Neural progenitor cell (in vitro differentiated cells): ENCODE results near the gene SERPINH1. TPM values are rescaled to one million over a fixed set of nuclear protein-coding genes. Genes with fewer than 3 reads are reported as not detected.

Source experiments
- DNase-seq: peaks from one replicate; pipeline ENCODE4 v3.0.0-alpha.2; 2016; ENCODE audit warnings: low spot score
- H2AFZ ChIP-seq: fragments of 200-600 bp; sonication (generic); replicated peaks from 2 replicates; pipeline ENCODE4 v1.6.1; 2016; ENCODE audit warnings: antibody characterized with exemption
- H3F3A ChIP-seq: fragments of 200-600 bp; sonication (generic); 2 replicates; pipeline ENCODE4 v1.6.1; 2016; ENCODE audit warnings: antibody characterized with exemption, low read depth
- H3K27ac ChIP-seq: fragments of 200-600 bp; sonication (generic); 2 replicates; pipeline ENCODE4 v1.5.1; 2016; ENCODE audit warnings: mild to moderate bottlenecking
- H3K27me3 ChIP-seq: fragments of 200-600 bp; sonication (generic); 2 replicates; pipeline ENCODE4 v1.6.1; 2016; ENCODE audit warnings: mild to moderate bottlenecking, moderate library complexity
- H3K36me3 ChIP-seq: fragments of 200-600 bp; sonication (generic); 2 replicates; pipeline ENCODE4 v1.5.1; 2016
- H3K4me1 ChIP-seq: fragments of 200-600 bp; sonication (generic); 2 replicates; pipeline ENCODE4 v1.6.1; 2016; ENCODE audit warnings: mixed run types
- H3K4me2 ChIP-seq: fragments of 200-600 bp; sonication (generic); 2 replicates; pipeline ENCODE4 v1.6.1; 2016
- H3K4me3 ChIP-seq: fragments of 200-600 bp; sonication (generic); 2 replicates; pipeline ENCODE4 v1.5.1; 2016
- H3K79me2 ChIP-seq: fragments of 200-600 bp; sonication (generic); 2 replicates; pipeline ENCODE4 v1.6.1; 2016; ENCODE audit warnings: low read depth
- H3K9ac ChIP-seq: fragments of 200-600 bp; sonication (generic); 2 replicates; pipeline ENCODE4 v1.6.1; 2016
- H3K9me3 ChIP-seq: fragments of 200-600 bp; sonication (generic); 2 replicates; pipeline ENCODE4 v1.5.1; 2016; ENCODE audit warnings: low read depth
- H4K20me1 ChIP-seq: fragments of 200-600 bp; sonication (generic); 2 replicates; pipeline ENCODE4 v1.6.1; 2016; ENCODE audit warnings: low read depth
- H3K27ac Mint-ChIP-seq: 3 replicates; pipeline ENCODE4 v1.8.0; 2021; ENCODE audit warnings: mixed read lengths
- H3K27me3 Mint-ChIP-seq: 2 replicates; pipeline ENCODE4 v1.8.0; 2022; ENCODE audit warnings: low read depth, mild to moderate bottlenecking, inconsistent platforms, moderate library complexity, mixed read lengths; ENCODE audit not compliant: insufficient read depth
- H3K36me3 Mint-ChIP-seq: 3 replicates; pipeline ENCODE4 v1.8.0; 2021; ENCODE audit warnings: mixed read lengths
- H3K4me1 Mint-ChIP-seq: 3 replicates; pipeline ENCODE4 v1.8.0; 2021; ENCODE audit warnings: mixed read lengths
- H3K4me3 Mint-ChIP-seq: 3 replicates; pipeline ENCODE4 v1.8.0; 2021; ENCODE audit warnings: mild to moderate bottlenecking, moderate library complexity, mixed read lengths
- H3K9me3 Mint-ChIP-seq: 3 replicates; pipeline ENCODE4 v1.8.0; 2020; ENCODE audit warnings: mixed read lengths
- CTCF ChIP-seq: fragments of 200-600 bp; sonication (generic); IDR thresholded peaks from 2 replicates; pipeline ENCODE4 v1.5.1; 2017; ENCODE audit warnings: antibody characterized with exemption, mild to moderate bottlenecking
- EZH2 ChIP-seq: fragments of 200-600 bp; sonication (generic); IDR thresholded peaks from 2 replicates; pipeline ENCODE4 v1.6.1; 2017; ENCODE audit warnings: antibody characterized with exemption, mild to moderate bottlenecking, moderate library complexity
- EZH2phosphoT487 ChIP-seq: fragments of 200-600 bp; sonication (generic); IDR thresholded peaks from 2 replicates; pipeline ENCODE4 v1.6.1; 2017; ENCODE audit warnings: antibody characterized with exemption
- total RNA-seq: library from RNA; depleted of rRNA; stranded (reverse); fragments of >200 nt; gene quantifications from 2 replicates; pipeline ENCODE4 v1.2.3, GENCODE V29; 2015; ENCODE audit warnings: low replicate concordance

SERPINH1 gene
- total RNA-seq, 1 donor from 2014 or later = 219 TPM

GRCh38 chr11:75533896-75534258 is 28.2 kb upstream of the SERPINH1 start:
- no peak overlapping the region for H3K4me2 ChIP-seq
- H3K27ac Mint-ChIP-seq = no peak overlapping the region
- no peaks in the 10 kb centered on the region for H3K36me3 Mint-ChIP-seq
- H3K27ac ChIP-seq = no peak overlapping the region
- H3K4me1 Mint-ChIP-seq = peaks cover 30% of the 10 kb centered on the region
- no peaks in the 10 kb centered on the region for H3K27me3 ChIP-seq
- H3K4me1 ChIP-seq = no peaks in the 10 kb centered on the region
- no peak overlapping the region for H3K4me3 ChIP-seq
- no peak for DNase-seq
- no peaks in the 10 kb centered on the region for H3K9me3 Mint-ChIP-seq
- no peaks in the 10 kb centered on the region for H3K36me3 ChIP-seq
- H3K4me3 Mint-ChIP-seq = no peak overlapping the region
- no peaks in the 10 kb centered on the region for H3K79me2 ChIP-seq
- no peaks in the 10 kb centered on the region for H4K20me1 ChIP-seq
- no peak overlapping the region for H2AFZ ChIP-seq
- H3K9me3 ChIP-seq = no peaks in the 10 kb centered on the region
- TF ChIP-seq EZH2 (no peak), CTCF (no peak), EZH2phosphoT487 (no peak)
- H3K27me3 Mint-ChIP-seq = peaks cover 7% of the 10 kb centered on the region
- no peaks in the 10 kb centered on the region for H3F3A ChIP-seq
- H3K9ac ChIP-seq = no peak overlapping the region

DNA sequence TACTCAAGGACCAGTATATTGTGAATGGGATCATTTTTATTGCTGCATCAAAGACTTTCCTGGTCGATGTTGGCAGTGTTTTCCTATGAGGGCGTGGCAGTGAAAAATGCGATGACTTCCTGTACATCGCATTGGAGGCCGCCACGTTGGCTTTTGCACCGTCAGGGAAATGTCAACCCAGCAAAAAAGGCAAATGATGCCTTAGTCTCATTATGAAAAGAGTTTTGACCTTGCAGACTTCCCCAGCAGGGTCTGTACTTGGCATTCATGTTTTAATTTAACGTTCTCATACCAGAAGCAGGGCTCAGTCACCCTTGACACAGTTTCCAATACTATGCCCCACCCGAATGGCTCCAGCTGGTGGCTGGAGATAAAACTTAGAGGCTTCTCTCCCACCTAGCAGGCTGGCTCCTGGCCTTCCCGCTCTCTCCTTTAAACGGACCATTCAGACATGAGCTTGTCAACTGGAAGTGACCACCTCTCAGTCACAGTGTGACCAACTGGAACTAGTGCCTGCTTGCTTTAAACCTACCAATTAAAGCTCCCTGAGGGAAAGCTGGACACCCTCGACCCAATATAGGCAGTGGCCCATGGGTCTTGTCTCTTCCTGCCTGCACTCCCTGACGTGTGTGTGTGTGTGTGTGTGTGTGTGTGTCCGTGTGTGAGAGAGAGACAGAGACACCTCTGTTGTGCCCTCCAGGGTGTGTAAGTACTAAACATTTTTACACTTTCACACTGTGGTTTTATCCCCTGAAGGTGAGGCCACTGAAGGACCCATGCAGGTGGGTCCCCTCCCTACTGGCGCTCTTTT is 27.6 kb upstream of the SERPINH1 start:
- TF ChIP-seq CTCF = no peak
- no peaks in the 10 kb centered on the region for H3K27me3 ChIP-seq
- Mint-ChIP-seq H3K36me3 (no peaks in the 10 kb centered on the region), H3K9me3 (no peaks in the 10 kb centered on the region), H3K4me1 (peaks cover 29% of the 10 kb centered on the region), H3K4me3 (no peak overlapping the region), H3K27ac (no peak overlapping the region), H3K27me3 (peaks cover 7% of the 10 kb centered on the region)
- no peak overlapping the region for H3K27ac ChIP-seq
- no peaks in the 10 kb centered on the region for H3K36me3 ChIP-seq
- no peaks in the 10 kb centered on the region for H3K9me3 ChIP-seq
- H4K20me1 ChIP-seq = no peaks in the 10 kb centered on the region
- no peaks in the 10 kb centered on the region for H3K4me1 ChIP-seq
- no peak overlapping the region for H3K4me3 ChIP-seq
- H3K9ac ChIP-seq = no peak overlapping the region
- no peaks in the 10 kb centered on the region for H3F3A ChIP-seq
- no peak for DNase-seq
- H2AFZ ChIP-seq = no peak overlapping the region
- H3K4me2 ChIP-seq = no peak overlapping the region
- no peaks in the 10 kb centered on the region for H3K79me2 ChIP-seq

- no peak overlapping the region for H3K4me3 Mint-ChIP-seq
- H2AFZ ChIP-seq = no peak overlapping the region
- H3F3A ChIP-seq = no peaks in the 10 kb centered on the region
- no peak overlapping the region for H3K4me3 ChIP-seq
- H3K9ac ChIP-seq = no peak overlapping the region
- TF ChIP-seq CTCF = no peak
- TF ChIP-seq EZH2phosphoT487 = no peak
- no peak for TF ChIP-seq EZH2
- H4K20me1 ChIP-seq = no peaks in the 10 kb centered on the region
- no peak overlapping the region for H3K27ac ChIP-seq
- peaks cover 34% of the 10 kb centered on the region for H3K4me1 Mint-ChIP-seq
- H3K4me2 ChIP-seq = no peak overlapping the region
- no peaks in the 10 kb centered on the region for H3K4me1 ChIP-seq
- no peaks in the 10 kb centered on the region for H3K9me3 ChIP-seq
- H3K9me3 Mint-ChIP-seq = no peaks in the 10 kb centered on the region
- no peaks in the 10 kb centered on the region for H3K36me3 Mint-ChIP-seq
- H3K27me3 ChIP-seq = no peaks in the 10 kb centered on the region
- no peaks in the 10 kb centered on the region for H3K79me2 ChIP-seq
- H3K27ac Mint-ChIP-seq = no peak overlapping the region
- H3K36me3 ChIP-seq = no peaks in the 10 kb centered on the region
- no peak for DNase-seq
- peaks cover 7% of the 10 kb centered on the region for H3K27me3 Mint-ChIP-seq
These were observed 27.0 kb upstream of the SERPINH1 start for GRCh38 chr11:75535071-75535470.
